ENCODE results near the gene FHIP1B. TPM values are rescaled to one million over a fixed set of nuclear protein-coding genes. Genes with fewer than 3 reads are reported as not detected.

FHIP1B gene
- total and polyA plus RNA-seq, 2 donors from 2014 or later, result 35.1 to 42.5 TPM

GRCh38 chr11:6210274-6210955 lies 24.0 kb downstream of the FHIP1B start:
- Histone ChIP-seq H3K9me3 (ENCODE audit: control insufficient read depth in 2 of 3, insufficient read depth in 1 of 3, low read length in 3 of 3) (no peaks in the 10 kb centered on the region), H3K9ac (ENCODE audit: low read length in 3 of 3) (no peak overlapping the region), H3K4me3 (ENCODE audit: low read length in 3 of 3) (no peak overlapping the region), H3K4me1 (ENCODE audit: control insufficient read depth in 2 of 3, insufficient read depth in 2 of 3, low read depth in 1 of 3, low read length in 3 of 3) (no peaks in the 10 kb centered on the region), H3K27ac (ENCODE audit: low read depth in 2 of 2, low read length in 2 of 2) (no peak overlapping the region), H3K36me3 (ENCODE audit: control insufficient read depth in 2 of 3, insufficient read depth in 3 of 3, low read length in 3 of 3) (peaks cover 0 to 23% (median 21%) of the 10 kb centered on the region in 3 donors), H3K27me3 (ENCODE audit: control insufficient read depth, insufficient read depth, low read length) (no peaks in the 10 kb centered on the region)
- DNase-seq, result no peak
- TF ChIP-seq CTCF (IDR thresholded peaks at IDR 0.05; ENCODE audit: borderline replicate concordance, extremely low read depth, insufficient read depth), result no peak
- FAIRE-seq, result no peak
- intact Hi-C loops (cut with DNase I), result no loop called here

GRCh38 chr11:6209801-6210200 lies 24.6 kb downstream of the FHIP1B start:
- H3K27me3 ChIP-seq (ENCODE audit: control insufficient read depth, insufficient read depth, low read length), result no peaks in the 10 kb centered on the region
- no peaks in the 10 kb centered on the region for H3K4me1 ChIP-seq (ENCODE audit: control insufficient read depth in 2 of 3, insufficient read depth in 2 of 3, low read depth in 1 of 3, low read length in 3 of 3)
- peaks cover 0 to 27% (median 24%) of the 10 kb centered on the region in 3 donors for H3K36me3 ChIP-seq (ENCODE audit: control insufficient read depth in 2 of 3, insufficient read depth in 3 of 3, low read length in 3 of 3)
- TF ChIP-seq CTCF (IDR thresholded peaks at IDR 0.05; ENCODE audit: borderline replicate concordance, extremely low read depth, insufficient read depth), result no peak
- intact Hi-C loops (cut with DNase I), result no loop called here
- H3K9me3 ChIP-seq (ENCODE audit: control insufficient read depth in 2 of 3, insufficient read depth in 1 of 3, low read length in 3 of 3), result no peaks in the 10 kb centered on the region
- no peak overlapping the region for H3K27ac ChIP-seq (ENCODE audit: low read depth in 2 of 2, low read length in 2 of 2)
- FAIRE-seq (no peak), DNase-seq (peak in 1 of 5 donors; percentile 69)
- no peak overlapping the region for H3K9ac ChIP-seq (ENCODE audit: low read length in 3 of 3)
- H3K4me3 ChIP-seq (ENCODE audit: low read length in 3 of 3), result no peak overlapping the region

- no peak for TF ChIP-seq CTCF (IDR thresholded peaks at IDR 0.05; ENCODE audit: borderline replicate concordance, extremely low read depth, insufficient read depth)
- intact Hi-C loops (cut with DNase I), result no loop called here
- peaks cover 0 to 21% (median 8%) of the 10 kb centered on the region in 3 donors for H3K36me3 ChIP-seq (ENCODE audit: control insufficient read depth in 2 of 3, insufficient read depth in 3 of 3, low read length in 3 of 3)
- no peaks in the 10 kb centered on the region for H3K9me3 ChIP-seq (ENCODE audit: control insufficient read depth in 2 of 3, insufficient read depth in 1 of 3, low read length in 3 of 3)
- H3K4me1 ChIP-seq (ENCODE audit: control insufficient read depth in 2 of 3, insufficient read depth in 2 of 3, low read depth in 1 of 3, low read length in 3 of 3), result no peaks in the 10 kb centered on the region
- no peak overlapping the region for H3K9ac ChIP-seq (ENCODE audit: low read length in 3 of 3)
- H3K4me3 ChIP-seq (ENCODE audit: low read length in 3 of 3), result no peak overlapping the region
- no peaks in the 10 kb centered on the region for H3K27me3 ChIP-seq (ENCODE audit: control insufficient read depth, insufficient read depth, low read length)
- FAIRE-seq (no peak), DNase-seq (no peak)
- no peak overlapping the region for H3K27ac ChIP-seq (ENCODE audit: low read depth in 2 of 2, low read length in 2 of 2)
These were observed 27.8 kb downstream of the FHIP1B start for GRCh38 chr11:6206456-6207180.
